UCSD-AML1 (cell line): ENCODE measurements around the gene PRKAG2.
"Not testable (repeated sequence)": the region's sequence is repeated elsewhere in the genome, so short reads cannot be mapped to it uniquely, and the experiment has no call there.

Source experiments
- DNase-seq: peaks from one replicate; lab custom pipeline; 2025; ENCODE audit not compliant: unreplicated experiment; lab: John Stamatoyannopoulos, UW

The PRKAG2 gene

DNA sequence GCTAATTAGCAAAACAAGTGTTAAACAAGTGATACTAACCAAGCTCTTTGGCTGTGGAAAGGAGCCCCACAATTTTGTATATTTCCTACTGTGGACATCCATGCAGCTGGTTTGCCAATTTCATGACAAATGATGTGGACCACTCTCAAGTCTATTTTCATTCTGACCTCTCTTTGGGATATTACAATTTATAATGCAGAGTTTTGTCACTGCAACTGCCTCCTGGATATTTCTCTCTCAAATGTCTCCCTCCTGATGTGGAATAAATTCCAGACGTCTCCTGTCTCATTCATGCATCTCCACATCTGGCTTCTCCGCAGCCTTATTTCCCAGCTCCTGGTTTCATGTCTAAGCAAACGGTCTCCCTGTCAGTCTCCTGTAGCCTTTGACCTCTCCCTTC, 276.6 kb downstream of the PRKAG2 start:
- DNase-seq: no peak

DNA sequence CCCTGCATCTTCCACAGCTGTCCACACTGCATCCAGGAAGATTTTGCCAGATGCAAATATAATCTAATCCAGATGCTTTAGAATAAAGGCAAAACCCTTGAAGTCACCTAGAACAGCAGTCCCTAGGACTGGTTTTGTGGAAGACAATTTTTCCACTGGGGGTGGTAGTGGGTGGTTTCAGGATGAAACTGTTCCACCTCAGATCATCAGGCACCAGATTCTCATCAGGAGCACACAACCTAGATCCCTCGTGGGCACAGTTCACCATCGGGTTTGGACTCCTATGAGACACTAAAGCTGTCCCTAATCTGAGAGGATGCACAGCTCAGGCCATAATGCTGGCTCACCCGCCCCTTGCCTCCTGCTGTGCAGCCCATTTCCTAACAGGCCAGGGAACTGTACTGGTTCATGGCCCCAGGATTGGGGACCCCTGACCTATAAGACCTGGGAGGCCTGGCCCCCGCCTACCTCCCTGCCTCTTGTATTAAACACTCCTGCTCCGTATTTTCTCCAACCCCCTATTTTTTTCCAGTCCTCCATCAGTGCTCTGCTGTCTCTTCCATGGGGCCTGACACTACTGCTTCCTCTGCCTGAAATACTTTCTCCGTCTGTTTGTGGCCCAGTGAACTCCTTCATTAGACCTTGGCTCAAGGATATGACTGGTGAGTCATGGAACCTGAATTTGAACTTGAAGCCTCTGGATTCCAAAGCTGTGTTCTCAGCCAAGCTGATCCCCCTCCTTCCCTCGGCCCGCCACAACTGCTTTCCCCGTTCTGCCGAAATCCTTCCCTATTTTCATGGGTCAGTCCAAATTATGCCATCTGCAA, 277.3 kb downstream of the PRKAG2 start:
- DNase-seq: no peak

DNA sequence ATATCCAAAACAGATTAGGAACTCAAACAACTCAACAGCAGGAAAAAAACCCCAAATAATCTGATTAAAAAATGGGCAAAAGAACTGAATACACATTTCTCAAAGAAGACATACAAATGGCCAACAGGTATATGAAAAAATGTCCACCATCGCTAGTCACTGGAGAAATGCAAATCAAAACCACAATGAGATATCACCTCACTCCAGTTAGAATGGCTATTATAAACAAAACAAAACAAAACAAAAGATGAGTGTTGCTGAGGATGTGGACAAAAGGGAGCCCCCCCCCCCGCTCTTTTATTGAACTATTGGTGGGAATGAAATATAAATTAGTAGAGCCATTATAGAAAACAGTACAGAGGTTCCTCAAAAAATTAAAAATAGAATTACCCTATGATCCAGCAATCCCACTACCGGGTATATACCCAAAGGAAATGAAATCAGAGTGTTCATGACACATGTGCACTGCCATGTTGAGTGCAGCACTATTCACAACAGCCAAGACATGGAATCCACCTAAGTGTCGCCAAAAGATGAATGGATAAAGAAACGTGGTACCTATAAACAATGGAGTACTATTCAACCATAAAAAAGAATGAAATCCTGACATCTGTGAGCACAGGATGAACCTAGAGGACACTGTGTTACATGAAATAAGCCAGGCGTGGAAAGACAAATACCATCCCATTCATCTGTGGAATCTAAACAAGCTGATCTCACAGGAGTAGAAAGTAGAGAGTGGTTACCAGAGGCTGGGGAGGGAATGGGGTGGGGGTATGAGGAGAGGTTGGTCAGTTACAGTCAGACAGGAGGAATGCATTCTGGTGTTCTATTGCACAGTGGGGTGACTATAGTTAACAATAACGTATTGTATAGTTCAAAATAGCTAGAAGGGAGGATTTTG, 279.1 kb downstream of the PRKAG2 start:
- DNase-seq: no peak

DNA sequence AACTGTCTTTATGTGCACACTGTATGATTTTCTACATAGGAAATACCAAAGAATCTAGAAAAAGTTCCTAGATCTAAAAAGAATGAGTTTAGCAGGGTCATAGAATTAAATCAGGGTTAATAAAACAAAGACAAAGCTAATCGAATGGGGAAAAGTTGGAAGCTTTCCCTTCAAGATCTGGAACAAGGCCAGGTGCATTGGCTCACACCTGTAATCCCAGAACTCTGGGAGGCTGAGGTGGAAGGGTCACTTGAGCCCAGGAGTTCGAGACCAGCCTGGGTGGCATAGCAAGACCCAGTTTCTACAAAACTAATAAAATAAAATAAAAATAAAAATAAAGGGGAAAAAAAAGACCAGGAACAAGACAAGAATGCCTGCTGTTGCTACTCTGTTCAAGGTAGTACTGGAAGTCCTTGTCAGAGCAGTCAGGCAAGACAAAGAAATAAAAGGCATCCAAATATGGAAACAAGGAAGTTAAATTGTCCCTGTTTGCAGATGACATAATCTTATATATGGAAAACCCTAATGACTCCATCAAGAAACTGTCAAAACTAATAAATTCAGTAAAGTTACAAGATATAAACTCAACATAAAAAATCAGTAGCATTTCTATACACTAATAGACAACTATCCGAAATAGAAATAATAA, 281.1 kb downstream of the PRKAG2 start:
- no peak for DNase-seq

DNA sequence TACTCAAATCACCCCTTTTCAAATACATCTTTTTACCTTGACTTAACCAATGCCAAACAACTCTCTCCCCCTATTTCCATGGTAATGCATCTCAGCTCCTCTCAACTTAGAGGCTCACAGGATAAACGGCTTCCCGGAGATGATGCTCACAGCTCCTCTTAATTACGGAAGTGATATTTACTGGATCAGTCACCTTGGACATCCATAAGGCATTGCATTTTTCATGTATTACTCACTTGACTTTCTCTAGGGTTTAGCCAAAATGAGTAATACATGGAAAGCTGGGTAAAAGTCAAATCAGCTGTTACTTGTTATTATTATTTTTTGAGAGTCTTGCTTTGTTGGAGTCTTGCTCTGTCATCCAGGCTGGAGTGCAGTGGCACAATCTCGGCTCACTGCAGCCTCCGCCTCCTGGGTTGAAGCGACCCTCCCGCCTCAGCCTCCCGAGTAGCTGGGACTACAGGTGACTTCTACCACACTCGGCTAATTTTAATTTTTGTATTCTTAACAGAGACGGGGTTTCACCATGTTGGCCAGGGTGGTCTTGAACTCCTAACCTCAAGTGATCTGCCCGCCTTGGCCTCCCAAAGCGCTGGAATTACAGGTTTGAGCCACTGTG, 283.9 kb downstream of the PRKAG2 start:
- DNase-seq: no peak

DNA sequence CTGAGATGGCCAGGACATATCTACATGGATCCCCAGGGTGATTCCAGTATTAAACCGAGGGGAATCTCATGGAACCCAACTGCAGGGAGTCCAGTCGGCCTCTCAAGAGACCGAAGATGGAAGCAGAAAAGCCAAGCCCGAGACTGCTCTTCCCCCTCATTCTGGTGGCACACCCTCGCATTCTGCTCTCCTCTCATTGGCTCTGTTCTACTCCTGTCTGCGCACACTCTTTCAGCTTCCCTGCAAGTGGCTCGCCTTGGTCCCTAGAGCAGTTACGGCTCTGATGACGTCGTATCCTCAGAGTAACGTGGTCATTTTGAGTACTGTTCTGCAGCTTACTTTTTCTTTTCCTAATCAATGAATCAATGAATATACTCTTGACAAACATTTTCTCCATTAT, 284.6 kb downstream of the PRKAG2 start:
- DNase-seq: no peak

DNA sequence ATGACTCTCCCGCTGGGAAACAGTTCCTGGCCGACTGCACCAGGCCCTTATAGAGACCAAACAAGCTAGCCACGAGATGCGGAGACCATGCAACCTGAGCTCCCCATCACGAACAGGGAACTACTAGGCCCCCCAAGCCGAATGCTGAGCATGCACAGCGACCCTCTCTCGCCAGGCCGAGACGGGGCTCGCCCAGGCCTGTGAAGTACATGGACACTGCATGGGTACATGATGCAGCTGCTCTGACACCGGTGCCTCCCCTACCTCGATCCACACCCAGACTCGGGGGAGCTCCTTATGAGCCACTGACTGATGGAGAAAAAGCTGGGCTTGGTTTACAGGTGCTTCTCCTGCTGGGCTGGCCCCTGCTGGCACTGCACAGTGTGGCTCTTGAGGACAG, 285.0 kb downstream of the PRKAG2 start:
- DNase-seq: no peak

DNA sequence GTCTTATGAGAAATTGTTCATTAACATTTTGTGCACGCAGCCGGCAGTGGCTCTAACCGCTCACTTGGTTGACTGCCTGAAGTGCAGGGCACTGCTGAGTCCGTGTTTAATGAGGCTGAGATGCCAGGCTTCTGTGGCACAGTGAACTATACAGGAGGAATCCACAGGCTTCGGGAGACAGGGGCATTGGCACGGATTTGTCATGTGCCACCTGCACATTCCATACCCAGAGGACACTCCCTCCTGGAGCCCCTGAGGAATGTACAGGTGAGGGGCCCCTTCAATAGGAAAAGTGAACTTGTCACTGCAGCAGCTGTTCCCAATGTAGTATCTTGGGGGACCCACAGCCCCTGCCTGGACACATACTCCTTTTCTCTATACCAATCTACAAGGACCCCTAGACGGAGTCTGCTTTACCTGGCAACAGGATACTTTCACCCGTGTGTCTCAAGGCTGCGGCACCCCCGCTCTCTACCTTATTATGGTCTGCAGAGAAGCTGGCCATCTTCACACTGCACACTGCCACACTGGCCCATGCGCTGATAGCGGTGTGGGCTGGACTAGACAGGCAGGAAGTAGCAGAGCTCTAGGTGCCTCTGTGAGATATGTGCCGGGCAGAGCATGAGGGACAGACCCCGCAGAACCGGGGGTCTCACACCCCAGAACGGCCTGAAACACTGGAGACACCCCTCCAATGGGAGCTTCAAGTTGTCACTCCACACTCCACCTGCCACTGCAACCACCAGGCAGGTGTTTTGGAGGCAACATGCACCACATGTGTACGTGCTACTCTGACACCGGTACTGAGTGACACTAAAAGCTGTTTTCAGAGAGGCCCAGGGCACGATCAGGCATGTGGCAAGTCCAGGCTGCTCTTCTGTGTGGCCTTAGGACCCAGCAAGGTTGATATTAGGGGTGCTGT, 285.8 kb downstream of the PRKAG2 start:
- DNase-seq: no peak

DNA sequence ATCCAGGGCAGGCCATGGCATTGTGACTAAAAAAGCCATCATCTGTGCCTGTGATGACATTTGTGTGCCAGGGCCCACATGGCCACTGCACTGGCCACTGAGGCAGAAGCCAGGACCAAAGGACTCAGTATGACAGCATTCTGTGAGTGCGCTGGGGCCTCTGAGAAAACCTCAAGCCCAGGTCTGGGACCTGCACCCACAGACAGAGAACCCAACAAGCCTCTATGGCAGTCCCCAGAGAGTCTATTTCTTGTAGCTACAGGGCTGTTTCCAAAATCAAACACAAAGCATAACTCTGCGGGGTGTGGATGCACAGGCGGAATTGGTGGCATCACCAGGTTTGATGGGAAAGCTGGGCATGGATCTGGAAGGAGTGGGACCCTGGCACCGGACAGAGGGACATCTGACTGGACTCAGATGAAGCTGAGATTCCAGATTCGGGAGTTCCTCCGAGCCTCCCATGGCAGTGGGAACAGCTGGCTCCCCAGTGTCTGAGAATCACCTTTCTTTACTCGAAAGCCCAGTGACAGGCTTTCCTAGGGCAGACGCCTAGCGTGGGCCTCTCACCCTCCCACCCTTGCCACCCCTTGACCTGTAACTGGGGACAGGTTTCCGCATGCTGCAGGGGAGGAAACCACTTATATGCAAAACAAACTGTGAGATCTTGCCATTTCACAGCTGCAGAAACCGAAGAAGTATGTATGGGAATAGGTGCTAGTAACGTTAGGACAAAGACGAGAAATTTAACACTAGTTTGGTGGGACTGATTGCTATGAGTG, 286.7 kb downstream of the PRKAG2 start:
- no peak for DNase-seq

DNA sequence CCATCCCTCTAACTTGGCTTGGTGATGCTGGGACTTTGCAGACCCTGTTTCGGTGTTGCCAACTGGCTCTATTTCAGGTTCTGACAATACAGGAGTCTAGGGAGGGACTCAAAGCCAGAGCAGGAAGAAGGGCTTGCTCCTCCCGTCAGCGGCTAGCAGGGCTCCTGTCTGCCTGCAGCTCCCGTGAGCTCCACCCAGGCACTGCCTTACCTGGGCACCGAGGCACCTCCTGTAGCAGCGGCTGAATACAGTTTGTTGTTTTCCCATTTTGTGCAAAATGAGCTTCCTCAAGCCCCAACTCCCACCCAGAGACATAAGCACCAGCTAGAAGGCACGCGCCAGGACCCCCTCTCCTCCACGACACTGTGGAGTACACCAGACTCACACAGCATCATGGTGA, 287.9 kb downstream of the PRKAG2 start:
- no peak for DNase-seq

DNA sequence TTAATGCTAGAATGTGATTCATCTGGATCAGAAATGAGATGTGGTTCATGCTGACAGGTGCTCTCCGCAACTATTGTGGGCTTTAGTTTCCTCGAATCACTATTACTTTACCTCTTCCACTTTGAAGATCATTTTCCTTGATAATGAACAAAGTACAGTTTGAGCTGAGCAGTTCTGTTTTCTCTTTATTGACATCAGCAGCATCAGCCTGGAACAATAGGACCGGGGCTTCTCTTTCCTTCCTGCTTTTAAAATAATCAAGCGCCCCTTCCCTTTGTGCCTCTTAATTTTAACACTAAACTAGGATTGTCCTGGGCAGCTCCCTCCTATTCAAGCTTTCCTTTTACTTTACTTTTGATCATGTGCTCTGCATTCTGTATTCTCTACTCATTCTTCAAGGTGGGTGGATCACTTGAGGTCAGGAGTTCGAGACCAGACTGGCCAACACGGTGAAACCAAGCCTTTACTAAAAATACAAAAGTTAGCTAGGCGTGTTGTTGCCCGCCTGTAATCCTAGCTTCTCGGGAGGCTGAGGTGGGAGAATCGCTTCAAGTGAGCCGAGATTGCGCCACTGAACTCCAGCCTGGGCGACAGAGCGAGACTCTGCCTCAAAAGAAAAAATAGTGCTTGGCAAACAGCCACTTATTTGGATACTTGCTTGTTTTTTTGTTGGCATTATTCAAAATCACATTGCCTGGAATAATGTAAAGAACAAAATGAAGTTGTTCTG, 290.2 kb downstream of the PRKAG2 start:
- no peak for DNase-seq

DNA sequence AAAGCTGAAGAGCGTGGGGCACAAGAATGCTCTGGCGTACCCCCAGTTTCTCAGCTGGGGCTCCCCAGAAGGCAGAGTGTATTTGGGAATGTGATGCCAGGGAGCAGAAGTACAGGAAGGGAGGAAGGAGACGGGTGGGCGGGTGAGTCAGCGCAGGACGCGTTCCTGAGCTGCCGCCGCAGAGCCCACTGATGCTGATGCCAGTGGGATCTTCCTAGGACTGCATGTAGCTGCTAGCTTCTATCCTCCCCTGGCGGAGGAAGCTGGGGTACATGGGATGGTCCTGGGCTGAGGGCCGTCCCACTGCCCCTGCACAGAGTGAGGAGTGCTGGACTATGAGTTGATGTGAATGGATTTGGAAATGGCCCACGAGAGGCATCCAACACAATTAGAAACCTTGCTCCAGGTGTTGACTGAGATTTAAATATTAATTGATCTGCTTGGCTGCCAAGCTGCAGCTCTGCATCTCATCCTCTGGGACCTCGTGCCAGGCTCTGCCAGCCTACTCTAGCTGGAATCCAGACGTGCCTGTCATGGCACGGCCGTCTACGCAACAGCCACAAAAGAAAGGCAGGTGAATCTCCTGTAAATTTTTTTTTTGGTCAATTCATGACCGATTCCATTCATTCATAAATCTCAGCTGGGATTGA, 291.0 kb downstream of the PRKAG2 start:
- DNase-seq: no peak

DNA sequence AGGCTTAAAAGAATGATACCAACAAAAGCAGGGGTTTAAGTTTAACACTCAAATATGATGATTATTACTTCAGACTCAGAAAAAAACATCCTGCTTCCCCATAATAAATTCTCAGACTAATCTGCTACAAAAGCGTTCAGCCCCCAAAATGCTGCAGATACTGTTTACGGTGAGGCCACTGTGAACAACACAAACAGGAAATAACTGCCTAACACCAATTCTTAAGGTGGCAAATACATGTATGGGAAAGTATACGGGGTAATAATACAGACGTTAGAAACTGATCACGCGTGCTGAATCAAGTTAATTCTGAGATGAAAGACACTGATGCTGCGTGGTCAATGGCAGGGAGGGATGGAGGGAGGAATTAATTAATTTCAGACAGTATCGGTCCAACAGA, 295.2 kb downstream of the PRKAG2 start:
- no peak for DNase-seq

DNA sequence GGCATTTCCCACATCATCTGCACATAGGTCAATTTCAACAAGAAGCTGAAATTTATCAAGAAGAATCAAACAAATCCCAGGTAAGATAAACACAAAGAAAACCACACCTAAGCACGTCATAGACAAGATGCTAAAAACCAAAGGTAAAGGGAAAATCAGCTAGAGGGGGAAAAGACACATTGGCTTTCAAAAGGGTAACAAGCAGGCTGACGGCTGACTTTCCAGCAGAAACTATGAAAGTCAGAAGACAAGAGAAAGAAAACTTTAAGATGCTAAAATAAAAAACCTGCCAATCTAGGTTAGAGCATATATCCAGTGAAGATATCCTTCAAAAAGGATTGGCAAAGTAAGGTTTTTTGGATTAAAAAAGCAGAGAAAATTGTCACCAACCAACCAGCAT, 297.3 kb downstream of the PRKAG2 start:
- DNase-seq: no peak

DNA sequence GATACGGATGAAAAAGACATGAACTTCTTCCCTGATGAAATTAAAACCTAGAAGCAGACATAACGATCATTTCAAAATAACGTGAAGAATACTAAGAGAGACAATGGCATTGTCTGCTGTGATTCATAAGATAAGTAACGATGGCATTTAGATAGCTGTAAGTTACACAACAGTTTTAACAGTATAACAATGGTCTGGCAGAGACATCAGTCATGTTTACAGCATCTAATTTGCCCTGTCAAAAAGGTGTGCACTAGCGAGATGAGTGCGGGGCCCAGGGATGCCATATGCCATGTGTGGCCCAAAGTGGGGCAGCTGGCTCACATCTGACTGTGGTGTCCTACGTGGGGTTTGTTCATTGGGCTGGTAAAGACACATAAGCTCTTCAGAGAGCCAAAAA, 301.5 kb downstream of the PRKAG2 start:
- DNase-seq: no peak

DNA sequence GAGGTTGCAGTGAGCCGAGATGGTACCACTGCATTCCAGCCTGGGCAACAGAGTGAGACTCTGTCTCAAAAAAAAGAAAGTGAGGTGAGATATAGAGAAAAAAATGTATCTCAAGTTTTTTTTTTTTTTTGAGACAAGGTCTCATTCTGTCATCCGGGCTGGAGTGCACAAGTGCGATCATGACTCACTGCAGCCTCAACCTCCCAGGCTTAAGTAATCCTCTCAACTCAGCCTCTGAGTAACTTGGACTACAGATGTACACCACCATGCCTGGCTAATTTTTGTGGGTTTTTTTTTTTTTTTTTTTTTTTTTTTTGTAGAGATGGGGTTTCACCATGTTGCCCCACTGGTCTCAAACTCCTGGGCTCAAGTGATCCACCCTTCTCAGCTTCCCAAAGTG, 303.9 kb downstream of the PRKAG2 start:
- not testable (repeated sequence) for DNase-seq

DNA sequence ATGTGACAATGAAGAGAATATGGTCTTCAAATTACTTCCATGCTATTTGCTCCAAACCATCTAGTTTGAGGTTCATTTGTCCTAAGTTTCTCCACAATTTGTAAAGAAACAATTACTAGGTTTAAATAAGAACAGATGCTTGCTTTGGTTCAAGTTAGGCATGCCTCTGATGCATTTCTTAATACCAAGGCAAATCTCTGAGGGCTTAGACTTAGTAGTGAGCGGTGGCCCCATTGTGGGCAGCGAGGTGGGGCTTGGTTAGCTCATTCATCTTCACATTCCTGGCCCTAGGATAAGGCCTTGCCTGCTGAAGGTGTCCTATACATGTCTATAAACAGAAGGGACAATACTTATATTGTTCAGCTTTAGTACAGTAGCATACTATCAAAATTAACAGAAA, 304.8 kb downstream of the PRKAG2 start:
- no peak for DNase-seq

DNA sequence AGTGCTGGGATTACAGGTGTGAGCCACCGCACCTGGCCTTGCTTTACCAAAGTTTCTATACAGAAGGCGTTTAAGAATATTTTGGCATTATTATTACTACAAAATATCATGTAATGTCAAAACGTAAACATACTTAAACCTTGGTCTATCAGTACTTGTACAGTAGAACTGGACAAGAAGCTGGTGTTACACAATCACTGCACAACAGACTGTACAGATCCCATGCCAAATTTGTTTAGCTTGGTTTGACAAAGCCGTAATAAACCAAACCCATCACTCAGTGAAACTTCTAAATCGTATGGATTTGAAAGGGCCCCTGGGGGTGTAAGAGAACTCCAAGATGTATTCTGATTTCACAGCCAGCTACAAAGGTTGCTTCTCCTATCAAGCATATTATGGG, 305.4 kb downstream of the PRKAG2 start:
- no peak for DNase-seq
